Fibroblast of lung (primary cell): ENCODE data around the gene MED20. TPM values are rescaled to one million over a fixed set of nuclear protein-coding genes. Genes with fewer than 3 reads are reported as not detected.

Experiments used
- DNase-seq, 2 donors: peaks; one replicate each; pipeline versions ENCODE4 v3.0.0 to v3.0.0-alpha.2; 2010; ENCODE audit warnings: low read depth in 2 of 2
- H2AFZ ChIP-seq: 2 replicates; pipeline ENCODE4 v1.5.1; 2012; ENCODE audit warnings: low read length, control low read depth, inconsistent platforms
- H3K27ac ChIP-seq: 2 replicates; pipeline ENCODE4 v1.5.1; 2011; ENCODE audit warnings: low read length, control low read depth; ENCODE audit not compliant: insufficient read depth
- H3K27me3 ChIP-seq: 2 replicates; pipeline ENCODE4 v1.5.1; 2011; ENCODE audit warnings: mild to moderate bottlenecking, low read length; ENCODE audit not compliant: control insufficient read depth, insufficient read depth
- H3K36me3 ChIP-seq: 2 replicates; pipeline ENCODE4 v1.5.1; 2011; ENCODE audit warnings: low read length; ENCODE audit not compliant: control insufficient read depth, insufficient read depth
- H3K4me1 ChIP-seq: 2 replicates; pipeline ENCODE4 v1.5.1; 2011; ENCODE audit warnings: low read length; ENCODE audit not compliant: control insufficient read depth, insufficient read depth; ENCODE audit errors: extremely low read depth
- H3K4me2 ChIP-seq: 2 replicates; pipeline ENCODE4 v1.5.1; 2011; ENCODE audit warnings: low read length, control low read depth; ENCODE audit not compliant: insufficient read depth; ENCODE audit errors: extremely low read depth
- H3K4me3 ChIP-seq, 4 experiments: fragments of 200-600 bp in 1 of 4; sonication (generic) in 1 of 4; replicated peaks in 1 of 4; 2 replicates each; pipeline ENCODE4 v1.5.1; 2011 to 2016; ENCODE audit warnings: low read length in 4 of 4, low read depth in 3 of 4, mild to moderate bottlenecking in 3 of 4, control low read depth in 2 of 4, inconsistent platforms in 1 of 4, mixed read lengths in 1 of 4; ENCODE audit not compliant: insufficient read depth in 1 of 4; ENCODE audit errors: control extremely low read depth in 1 of 4
- H3K79me2 ChIP-seq: 2 replicates; pipeline ENCODE4 v1.5.1; 2012; ENCODE audit warnings: mild to moderate bottlenecking, low read length, inconsistent platforms; ENCODE audit not compliant: control insufficient read depth, insufficient read depth
- H3K9ac ChIP-seq: 2 replicates; pipeline ENCODE4 v1.5.1; 2011; ENCODE audit warnings: mild to moderate bottlenecking, low read length, control low read depth; ENCODE audit not compliant: insufficient read depth
- H3K9me3 ChIP-seq: 2 replicates; pipeline ENCODE4 v1.5.1; 2012; ENCODE audit warnings: low read depth, low read length; ENCODE audit not compliant: control insufficient read depth, insufficient read depth
- H4K20me1 ChIP-seq: 2 replicates; pipeline ENCODE4 v1.5.1; 2011; ENCODE audit warnings: low read length; ENCODE audit not compliant: control insufficient read depth, insufficient read depth; ENCODE audit errors: extremely low read depth
- CTCF ChIP-seq, 2 donors: IDR thresholded peaks in 1 of 2; conservative IDR thresholded peaks in 1 of 2; 1 replicate in 1 of 2; 2 replicates in 1 of 2; pipeline ENCODE4 v1.5.1; 2011 to 2012; ENCODE audit warnings: low read length in 2 of 2, control low read depth in 1 of 2, inconsistent platforms in 1 of 2, low read depth in 1 of 2, mild to moderate bottlenecking in 1 of 2
- EZH2 ChIP-seq: IDR thresholded peaks from 2 replicates; pipeline ENCODE4 v1.5.1; 2012; ENCODE audit warnings: low read length, control low read depth, mild to moderate bottlenecking; ENCODE audit errors: missing control alignments
- polyA plus RNA-seq, 2 donors: library from polyadenylated mRNA; depleted of rRNA in 1 of 2; stranded (reverse) in 1 of 2; unstranded in 1 of 2; fragments of >200 nt; gene quantifications; 2 replicates each; pipeline ENCODE4 v1.2.1, GENCODE V29; 2011 to 2012; ENCODE audit warnings: missing spikeins in 1 of 2
- total RNA-seq: library from RNA; depleted of rRNA; stranded (reverse); fragments of >200 nt; gene quantifications from 2 replicates; pipeline ENCODE4 v1.2.1, GENCODE V29; 2014

MED20 gene
- total and polyA plus RNA-seq, 2 donors (not counting 1 experiment from before 2014, with no cell fraction given), result 27.7 to 38.6 TPM

GRCh38 chr6:41859356-41859755 is 61.6 kb downstream of the MED20 start:
- Histone ChIP-seq H3K27ac (no peak overlapping the region), H4K20me1 (no peaks in the 10 kb centered on the region), H3K4me2 (no peak overlapping the region), H3K36me3 (no peaks in the 10 kb centered on the region), H3K79me2 (no peaks in the 10 kb centered on the region), H3K9me3 (no peaks in the 10 kb centered on the region), H3K4me1 (no peaks in the 10 kb centered on the region), H2AFZ (no peak overlapping the region), H3K27me3 (no peaks in the 10 kb centered on the region), H3K9ac (no peak overlapping the region), H3K4me3 (no peak overlapping the region)
- no peak for DNase-seq
- TF ChIP-seq EZH2, result no peak
- no peak for TF ChIP-seq CTCF (conservative IDR thresholded peaks at IDR 0.05 in 1 of 2, IDR thresholded peaks at IDR 0.05 in 1 of 2; ENCODE audit: low read depth in 1 of 2, low read length in 2 of 2)

DNA sequence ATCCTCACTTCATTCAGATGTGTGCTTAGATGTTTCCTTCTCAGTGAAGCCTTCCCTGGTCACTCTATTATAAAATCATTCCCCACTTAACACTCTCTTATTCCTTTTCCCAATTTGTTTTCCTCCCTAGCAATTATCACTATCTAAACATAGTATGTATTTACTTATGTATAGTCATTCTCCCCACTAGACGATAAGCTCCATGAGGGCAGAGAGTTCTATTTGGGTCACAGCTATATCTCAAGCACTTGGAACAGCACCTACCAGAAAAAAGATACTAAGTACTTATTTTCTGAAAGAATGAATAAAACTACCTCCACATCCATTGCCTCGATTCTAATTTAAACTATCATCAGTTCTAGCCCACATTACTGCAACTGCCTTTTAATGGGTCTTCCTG is 62.2 kb downstream of the MED20 start:
- Histone ChIP-seq H3K27ac (no peak overlapping the region), H3K4me3 (no peak overlapping the region), H4K20me1 (no peaks in the 10 kb centered on the region), H3K79me2 (no peaks in the 10 kb centered on the region), H3K27me3 (no peaks in the 10 kb centered on the region), H3K4me2 (no peak overlapping the region), H3K36me3 (no peaks in the 10 kb centered on the region), H3K9me3 (no peaks in the 10 kb centered on the region), H2AFZ (no peak overlapping the region), H3K9ac (no peak overlapping the region), H3K4me1 (no peaks in the 10 kb centered on the region)
- TF ChIP-seq EZH2 (no peak), CTCF (conservative IDR thresholded peaks at IDR 0.05 in 1 of 2, IDR thresholded peaks at IDR 0.05 in 1 of 2; ENCODE audit: low read depth in 1 of 2, low read length in 2 of 2) (no peak)
- DNase-seq, result no peak

Other genes with a start within 250 kb of the MED20 start
- 5.6 and 7.6 TPM in 2 replicates for gene TFEB, start 185.5 kb downstream of the MED20 start, total RNA-seq
- gene TFEB, start 185.5 kb downstream of the MED20 start, polyA plus RNA-seq, result 1.9 and 2.0 TPM in 2 replicates
- not detected in 2 replicates for gene PGC, start 173.7 kb downstream of the MED20 start, total RNA-seq
- gene PGC, start 173.7 kb downstream of the MED20 start, polyA plus RNA-seq, result not detected in 2 replicates
- gene FRS3, start 141.2 kb downstream of the MED20 start, total RNA-seq, result 1.0 and 1.8 TPM in 2 replicates
- 2.4 and 2.6 TPM in 2 replicates for gene FRS3, start 141.2 kb downstream of the MED20 start, polyA plus RNA-seq
- gene PRICKLE4, start 140.4 kb downstream of the MED20 start, total RNA-seq, result 0.26 TPM in 1 of 2 replicates, not detected in the other
- gene PRICKLE4, start 140.4 kb downstream of the MED20 start, polyA plus RNA-seq, result 0.08 and 0.19 TPM in 2 replicates
- gene TOMM6, start 133.4 kb downstream of the MED20 start, total RNA-seq, result 53.4 and 54.7 TPM in 2 replicates
- gene TOMM6, start 133.4 kb downstream of the MED20 start, polyA plus RNA-seq, result 324 and 506 TPM in 2 replicates
- 1.8 and 2.3 TPM in 2 replicates for gene USP49, start 25.8 kb downstream of the MED20 start, total RNA-seq
- gene USP49, start 25.8 kb downstream of the MED20 start, polyA plus RNA-seq, result 1.0 and 1.5 TPM in 2 replicates
- 13.7 and 14.9 TPM in 2 replicates for gene BYSL, start 360 bp upstream of the MED20 start, total RNA-seq
- gene BYSL, start 360 bp upstream of the MED20 start, polyA plus RNA-seq, result 11.3 and 19.7 TPM in 2 replicates
- gene CCND3, start 20.7 kb upstream of the MED20 start, total RNA-seq, result 10.3 and 15.0 TPM in 2 replicates
- gene CCND3, start 20.7 kb upstream of the MED20 start, polyA plus RNA-seq, result 29.6 and 43.7 TPM in 2 replicates
- 12.6 and 13.9 TPM in 2 replicates for gene TAF8, start 129.4 kb upstream of the MED20 start, total RNA-seq
- 14.0 and 17.4 TPM in 2 replicates for gene TAF8, start 129.4 kb upstream of the MED20 start, polyA plus RNA-seq
- 1.0 and 1.2 TPM in 2 replicates for gene C6orf132, start 221.5 kb upstream of the MED20 start, total RNA-seq
- gene C6orf132, start 221.5 kb upstream of the MED20 start, polyA plus RNA-seq, result 0.87 and 1.1 TPM in 2 replicates